T-helper 2 cell treated with Interferon-gamma antibody and Interleukin-4, amounts not matched to agents 5 μg/mL and 100 μg/mL, for 36 hours (primary cell): ENCODE measurements around the gene RNF212B.
"Not testable (repeated sequence)": the region's sequence is repeated elsewhere in the genome, so short reads cannot be mapped to it uniquely, and the experiment has no call there.

Experiments used
- DNase-seq: peaks from one replicate; pipeline ENCODE4 v3.0.0; 2021; ENCODE audit warnings: low spot score
- H3K27ac Mint-ChIP-seq: one replicate; pipeline ENCODE4 v1.8.0; 2021; ENCODE audit warnings: mild to moderate bottlenecking, mixed read lengths
- H3K27me3 Mint-ChIP-seq: one replicate; pipeline ENCODE4 v1.8.0; 2021; ENCODE audit warnings: low read depth, mixed read lengths
- H3K36me3 Mint-ChIP-seq: one replicate; pipeline ENCODE4 v1.8.0; 2021; ENCODE audit warnings: low read depth, mixed read lengths
- H3K4me1 Mint-ChIP-seq: one replicate; pipeline ENCODE4 v1.8.0; 2021; ENCODE audit warnings: low read depth, mixed read lengths
- H3K4me3 Mint-ChIP-seq: one replicate; pipeline ENCODE4 v1.8.0; 2022; ENCODE audit warnings: mild to moderate bottlenecking, moderate library complexity, mixed read lengths
- H3K9me3 Mint-ChIP-seq: one replicate; pipeline ENCODE4 v1.8.0; 2021; ENCODE audit warnings: mixed read lengths

RNF212B gene

DNA sequence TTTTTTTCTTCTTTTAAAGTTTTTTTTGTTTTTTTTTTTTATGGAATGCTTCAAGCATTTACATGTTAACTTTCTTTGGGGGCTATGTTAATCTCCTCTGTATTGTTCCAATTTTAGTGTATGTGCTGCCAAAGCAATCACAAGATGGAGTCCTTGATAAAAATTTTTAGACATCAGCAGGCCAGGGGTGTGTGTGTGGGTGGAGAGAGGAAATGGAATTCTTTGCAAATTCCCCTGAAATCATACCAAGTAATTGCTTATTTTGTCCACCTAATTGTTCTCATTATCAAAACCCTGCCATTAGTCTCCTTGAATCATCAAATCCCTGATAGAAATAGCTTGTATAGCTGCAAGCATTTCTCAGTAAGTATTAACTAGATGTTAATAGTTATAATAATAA lies 21.7 kb downstream of the RNF212B start:
- no peak overlapping the region for H3K4me3 Mint-ChIP-seq
- no peak overlapping the region for H3K27ac Mint-ChIP-seq
- peaks cover 43% of the 10 kb centered on the region for H3K27me3 Mint-ChIP-seq
- DNase-seq, result no peak
- no peaks in the 10 kb centered on the region for H3K9me3 Mint-ChIP-seq
- H3K4me1 Mint-ChIP-seq, result no peaks in the 10 kb centered on the region
- no peaks in the 10 kb centered on the region for H3K36me3 Mint-ChIP-seq

DNA sequence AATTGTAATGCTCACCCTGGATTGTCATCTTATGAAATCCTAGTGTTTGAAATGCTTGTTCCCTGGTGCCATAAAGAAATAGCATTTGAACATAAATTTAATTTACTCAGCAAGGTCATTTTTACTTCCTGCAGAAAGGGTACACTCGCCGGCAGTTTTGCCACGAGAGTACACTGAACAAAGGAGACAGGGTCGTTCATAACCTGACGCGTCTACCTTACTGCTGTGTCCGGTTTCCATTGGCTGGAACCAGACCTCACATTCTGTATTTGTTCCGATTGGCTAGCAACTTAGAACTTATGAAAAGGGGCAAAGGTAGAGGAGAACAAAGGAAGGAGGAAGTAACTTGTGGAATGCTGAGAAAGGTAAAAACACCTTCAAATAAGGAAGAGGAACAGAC lies 23.1 kb downstream of the RNF212B start:
- H3K4me3 Mint-ChIP-seq, H3K36me3 Mint-ChIP-seq, H3K4me1 Mint-ChIP-seq, DNase-seq, H3K9me3 Mint-ChIP-seq, H3K27ac Mint-ChIP-seq: not testable (repeated sequence)
- H3K27me3 Mint-ChIP-seq, result peaks cover 42% of the 10 kb centered on the region

DNA sequence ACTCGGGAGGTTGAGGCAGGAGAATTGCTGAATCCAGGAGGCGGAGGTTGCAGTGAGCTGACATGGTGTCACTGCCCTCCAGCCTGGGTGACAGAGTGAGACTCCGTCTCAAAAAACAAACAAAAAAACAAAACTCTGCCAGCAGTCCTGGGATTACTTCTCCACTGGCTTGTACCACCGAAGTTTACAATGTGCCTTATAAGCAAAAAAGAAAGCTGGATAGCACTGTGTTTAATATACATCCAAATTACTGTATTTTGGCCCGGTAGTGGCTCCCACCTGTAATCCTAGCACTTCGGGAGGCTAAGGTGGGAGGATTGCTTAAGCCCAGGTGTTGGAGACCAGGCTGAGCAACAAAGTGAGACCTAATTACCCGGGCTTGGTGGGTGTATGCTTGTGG lies 31.5 kb downstream of the RNF212B start:
- Mint-ChIP-seq H3K4me3 (no peak overlapping the region), H3K27ac (no peak overlapping the region), H3K4me1 (no peaks in the 10 kb centered on the region), H3K9me3 (no peaks in the 10 kb centered on the region), H3K27me3 (peaks cover 5% of the 10 kb centered on the region), H3K36me3 (no peaks in the 10 kb centered on the region)
- no peak for DNase-seq

DNA sequence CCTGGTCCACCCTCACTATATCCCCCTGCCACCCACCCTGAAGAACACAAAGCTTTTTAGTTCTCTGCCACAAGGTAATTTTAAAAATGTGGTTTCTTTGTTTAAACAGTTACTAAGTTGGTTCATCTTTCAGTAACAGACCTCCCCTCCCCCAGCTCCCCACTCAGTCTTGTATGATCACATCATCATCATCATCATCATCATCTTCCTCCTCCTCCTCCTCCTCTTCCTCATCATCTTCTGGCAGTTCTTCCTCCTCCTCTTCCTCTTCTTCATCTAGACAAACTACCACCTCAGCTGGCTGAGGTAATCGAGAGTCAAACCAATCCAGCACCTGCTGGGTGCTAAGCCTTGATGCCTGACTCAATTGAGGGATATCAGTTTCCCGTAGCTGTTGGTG lies 37.7 kb downstream of the RNF212B start:
- Mint-ChIP-seq H3K9me3 (no peaks in the 10 kb centered on the region), H3K27me3 (no peaks in the 10 kb centered on the region), H3K36me3 (peaks cover 5% of the 10 kb centered on the region), H3K4me3 (no peak overlapping the region), H3K4me1 (no peaks in the 10 kb centered on the region), H3K27ac (no peak overlapping the region)
- DNase-seq, result no peak

DNA sequence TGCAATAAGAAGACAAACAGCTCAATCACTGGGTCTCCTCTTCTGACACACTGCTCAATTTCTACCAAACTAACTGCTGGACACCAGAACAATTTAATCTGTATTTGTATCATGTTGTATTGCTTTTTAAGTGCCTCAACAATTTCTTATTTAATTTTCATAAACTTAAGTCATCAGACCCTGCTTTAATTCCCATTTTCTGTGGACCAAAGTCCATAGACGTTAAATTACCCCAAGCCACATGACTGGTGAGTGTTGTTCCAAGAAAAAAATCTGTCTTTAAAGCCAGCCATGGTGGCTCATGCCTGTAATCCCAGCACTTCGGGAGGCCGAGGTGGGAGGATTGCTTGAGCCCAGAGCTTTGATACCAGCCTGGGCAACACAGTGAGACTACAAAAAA lies 39.5 kb downstream of the RNF212B start:
- no peak overlapping the region for H3K4me3 Mint-ChIP-seq
- no peaks in the 10 kb centered on the region for H3K27me3 Mint-ChIP-seq
- DNase-seq, result no peak
- no peaks in the 10 kb centered on the region for H3K4me1 Mint-ChIP-seq
- no peaks in the 10 kb centered on the region for H3K9me3 Mint-ChIP-seq
- no peak overlapping the region for H3K27ac Mint-ChIP-seq
- H3K36me3 Mint-ChIP-seq, result peaks cover 5% of the 10 kb centered on the region

- not testable (repeated sequence) for H3K4me3 Mint-ChIP-seq, H3K36me3 Mint-ChIP-seq, H3K27ac Mint-ChIP-seq, H3K9me3 Mint-ChIP-seq, DNase-seq, H3K27me3 Mint-ChIP-seq, H3K4me1 Mint-ChIP-seq
Observed at GRCh38 chr14:23277928-23278327, 40.2 kb downstream of the RNF212B start.

DNA sequence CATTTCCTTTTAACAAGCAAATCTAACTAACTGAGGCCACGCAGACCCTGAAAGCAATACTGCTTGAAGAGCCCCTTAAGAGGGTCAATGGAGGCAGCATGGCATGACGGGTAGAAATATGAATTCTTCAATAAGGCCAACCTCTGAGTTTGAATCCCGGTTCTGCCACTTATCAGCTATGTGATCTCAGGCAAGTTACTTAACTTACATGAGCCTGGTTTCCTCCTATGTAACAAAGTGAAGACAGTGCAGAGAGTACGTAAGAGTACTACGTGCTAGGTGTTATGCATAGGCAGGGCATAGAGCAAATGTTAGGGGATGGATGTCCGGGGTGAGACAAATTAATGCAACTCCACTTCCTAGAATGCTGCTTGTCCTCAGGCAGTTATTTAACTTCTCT lies 43.5 kb downstream of the RNF212B start:
- peaks cover 9% of the 10 kb centered on the region for H3K4me1 Mint-ChIP-seq
- peaks cover 2% of the 10 kb centered on the region for H3K36me3 Mint-ChIP-seq
- no peak for DNase-seq
- H3K4me3 Mint-ChIP-seq, result no peak overlapping the region
- H3K27ac Mint-ChIP-seq, result no peak overlapping the region
- no peaks in the 10 kb centered on the region for H3K27me3 Mint-ChIP-seq
- no peaks in the 10 kb centered on the region for H3K9me3 Mint-ChIP-seq

DNA sequence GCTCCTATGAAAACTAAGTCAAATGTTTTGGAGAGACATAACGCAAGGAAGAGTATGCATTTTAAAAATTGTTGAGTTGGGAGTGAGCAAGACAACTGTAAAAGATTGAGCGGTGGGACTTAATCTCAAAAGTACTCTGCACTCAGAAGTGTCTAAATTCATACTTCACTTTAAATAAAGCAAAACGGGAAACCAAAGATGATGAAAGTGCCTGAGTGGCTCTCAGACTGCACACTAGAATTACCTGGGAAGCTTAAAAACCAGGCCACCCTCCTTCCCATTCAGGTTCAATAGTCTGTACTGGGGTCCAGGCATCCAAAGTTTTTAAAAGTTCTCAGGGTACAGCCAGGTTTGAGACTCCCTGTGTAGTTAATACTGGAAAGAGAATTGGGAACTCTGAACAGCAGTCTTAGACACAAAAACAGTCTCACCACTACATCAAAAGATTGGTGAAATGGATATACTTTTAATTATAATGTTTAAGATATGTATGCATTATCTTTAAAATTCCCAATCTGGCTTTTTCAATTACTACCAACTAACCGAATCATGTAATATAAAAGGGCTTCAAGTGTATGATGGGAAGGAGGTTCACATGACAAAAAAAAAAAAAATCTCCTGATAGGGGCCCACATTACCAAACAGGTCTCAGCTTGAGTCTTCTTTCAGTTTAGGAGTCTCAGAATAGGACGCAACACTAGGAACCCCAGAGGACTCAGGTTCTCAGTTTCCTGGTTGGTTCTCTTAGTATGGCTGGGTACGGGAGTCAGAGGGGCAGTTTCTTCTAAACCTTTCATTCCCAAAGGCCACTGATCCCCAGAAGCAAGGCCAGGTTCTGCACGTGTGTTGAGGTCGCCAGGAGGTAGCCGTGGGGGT lies 47.2 kb downstream of the RNF212B start:
- H3K4me1 Mint-ChIP-seq, result peaks cover 19% of the 10 kb centered on the region
- no peaks in the 10 kb centered on the region for H3K9me3 Mint-ChIP-seq
- H3K27ac Mint-ChIP-seq, result peak overlapping the region; percentile 87
- peak overlapping the region; percentile 98 for H3K4me3 Mint-ChIP-seq
- H3K36me3 Mint-ChIP-seq, result peaks cover 2% of the 10 kb centered on the region
- H3K27me3 Mint-ChIP-seq, result no peaks in the 10 kb centered on the region
- no peak for DNase-seq

DNA sequence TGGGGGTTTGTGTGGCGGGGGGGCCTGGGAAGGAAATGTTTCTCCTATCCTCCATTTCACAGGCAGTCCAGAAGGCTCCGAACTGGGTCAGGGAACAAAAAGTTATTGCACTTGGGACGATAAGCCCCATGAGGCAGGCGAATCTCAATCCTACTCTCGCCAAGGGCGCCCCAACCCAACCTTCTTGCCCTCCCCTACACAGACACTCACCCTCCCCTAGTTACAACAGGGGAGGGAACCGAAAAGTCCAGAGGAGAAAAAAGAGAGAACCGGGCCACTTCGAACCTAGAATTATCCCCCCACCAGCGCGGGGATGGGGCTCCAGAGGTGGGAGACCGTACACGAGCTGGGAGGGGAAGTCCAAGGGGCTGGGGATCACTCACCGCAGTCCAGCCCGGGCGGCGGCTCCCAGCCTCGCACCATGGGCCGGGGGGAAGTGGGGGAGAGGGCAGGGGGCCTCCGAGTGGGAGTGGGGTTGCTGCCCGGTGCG lies 47.8 kb downstream of the RNF212B start:
- Mint-ChIP-seq H3K9me3 (no peaks in the 10 kb centered on the region), H3K27me3 (no peaks in the 10 kb centered on the region), H3K4me3 (peak overlapping the region; percentile 98), H3K4me1 (peaks cover 19% of the 10 kb centered on the region), H3K36me3 (peaks cover 2% of the 10 kb centered on the region), H3K27ac (peak overlapping the region; percentile 87)
- DNase-seq, result no peak

DNA sequence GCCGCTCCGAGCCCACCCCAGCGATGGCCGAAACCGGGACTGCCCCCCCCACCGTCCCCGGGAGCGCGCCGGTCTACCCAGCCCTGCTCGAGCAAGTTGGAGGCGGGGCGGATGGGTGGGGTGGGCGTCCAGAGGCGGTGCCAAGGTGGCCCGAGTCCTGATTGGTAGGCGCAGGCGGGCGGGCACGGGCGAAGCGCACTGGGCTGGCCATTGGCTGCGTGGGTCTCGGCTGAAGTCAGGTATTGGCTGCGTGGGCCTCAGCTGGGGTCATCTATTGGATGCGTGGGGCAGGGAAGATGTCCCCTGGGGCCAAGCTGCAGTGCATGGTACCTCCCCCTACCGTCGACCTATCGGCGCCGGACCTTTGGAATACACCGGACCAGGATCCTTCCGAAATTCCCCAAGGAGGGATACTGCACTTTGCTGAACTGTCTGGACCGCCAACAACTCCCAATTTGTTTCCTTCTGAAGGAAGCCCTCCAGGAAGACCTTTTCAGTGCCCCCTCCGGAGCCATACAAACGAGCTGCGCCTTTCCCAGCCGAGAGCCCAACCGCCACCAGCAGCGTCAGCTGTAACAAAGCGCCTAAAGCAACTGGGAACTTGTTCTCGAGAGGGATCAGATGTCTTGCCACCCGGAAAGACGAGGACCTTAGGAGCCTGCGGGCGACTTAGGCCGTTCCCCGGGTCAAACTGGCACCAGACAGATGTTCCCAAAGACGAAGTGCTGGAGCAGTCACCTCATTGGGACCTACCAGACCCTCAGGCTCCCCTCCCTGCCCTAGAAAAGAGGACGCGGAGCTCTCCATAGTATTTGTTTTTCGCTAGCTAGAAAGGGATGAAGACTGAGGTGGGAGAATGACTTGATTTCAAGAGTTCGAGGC lies 48.5 kb downstream of the RNF212B start, which contains the start of gene HOMEZ:
Gene HOMEZ, minus strand, starts transcription at position 113 of the 882 bp plus-strand sequence. CDS start 180 bp downstream, outside the sequence.
- Mint-ChIP-seq H3K27ac (peak within 1 kb of the TSS; percentile 94), H3K27me3 (no peaks in the 10 kb centered on the region), H3K4me1 (peaks cover 19% of the 10 kb centered on the region), H3K9me3 (no peaks in the 10 kb centered on the region), H3K36me3 (peaks cover 2% of the 10 kb centered on the region), H3K4me3 (peak within 1 kb of the TSS; percentile 98)
- peak; percentile 99 for DNase-seq

- Mint-ChIP-seq H3K27ac (peak overlapping the region; percentile 94), H3K4me1 (peaks cover 19% of the 10 kb centered on the region), H3K4me3 (peak overlapping the region; percentile 98), H3K9me3 (no peaks in the 10 kb centered on the region), H3K36me3 (peaks cover 2% of the 10 kb centered on the region), H3K27me3 (no peaks in the 10 kb centered on the region)
- DNase-seq, result no peak
Observed at GRCh38 chr14:23286902-23287479, 49.3 kb downstream of the RNF212B start.

DNA sequence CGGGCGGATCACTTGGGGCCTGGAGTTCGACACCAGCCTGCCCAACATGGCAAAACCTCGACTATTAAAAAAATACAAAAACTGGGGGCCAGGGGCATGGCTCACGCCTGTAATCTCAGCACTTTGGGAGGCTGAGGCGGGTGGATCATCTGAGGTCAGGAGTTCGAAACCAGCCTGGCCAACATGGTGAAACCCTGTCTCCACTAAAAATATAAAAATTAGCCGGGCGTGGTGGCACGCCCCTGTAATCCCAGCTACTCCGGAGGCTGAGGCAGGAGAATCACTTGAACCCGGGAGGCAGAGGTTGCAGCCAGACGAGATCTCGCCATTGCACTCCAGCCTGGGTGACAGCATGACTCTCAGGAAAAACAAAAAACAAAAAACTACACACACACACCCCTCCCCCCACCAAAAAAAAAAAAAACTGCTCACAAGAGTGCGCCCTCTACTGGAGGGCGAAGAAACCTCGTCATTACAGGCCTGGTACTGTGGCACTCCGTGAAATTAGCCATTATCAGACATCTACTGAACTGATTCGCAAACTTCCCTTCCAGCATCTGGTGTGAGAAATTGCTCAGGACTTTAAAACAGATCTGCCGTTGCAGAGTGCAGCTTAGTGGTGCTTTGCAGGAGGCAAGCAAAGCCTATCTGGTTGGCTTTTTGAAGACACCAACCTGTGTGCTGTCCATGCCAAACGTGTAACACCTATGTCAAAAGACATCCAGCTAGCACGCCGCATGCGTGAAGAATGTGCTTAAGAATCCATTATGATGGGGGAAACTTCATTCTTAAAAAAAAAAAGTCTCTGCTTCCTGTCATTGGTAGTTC lies 57.2 kb downstream of the RNF212B start:
- Mint-ChIP-seq H3K4me1 (peaks cover 16% of the 10 kb centered on the region), H3K27ac (peak overlapping the region; percentile 67), H3K36me3 (peaks cover 24% of the 10 kb centered on the region), H3K4me3 (peak overlapping the region; percentile 3), H3K9me3 (no peaks in the 10 kb centered on the region), H3K27me3 (no peaks in the 10 kb centered on the region)
- peak; percentile 44 for DNase-seq
